Liver (tissue), 3 donors: ENCODE data around the gene SLC26A9.

Source experiments
- CTCF ChIP-seq: fragments of 150-350 bp; IDR thresholded peaks from 2 replicates; pipeline ENCODE4 v1.5.1; 2017; ENCODE audit warnings: improper control_type of control experiment, low read depth, low read length; ENCODE audit not compliant: missing input control
- EGR1 ChIP-seq, 2 donors: IDR thresholded peaks; 2 replicates each; pipeline ENCODE4 v1.6.1; 2016 to 2018; ENCODE audit warnings: antibody characterized with exemption in 2 of 2, low read depth in 2 of 2
- FOXA1 ChIP-seq: IDR thresholded peaks from 2 replicates; pipeline ENCODE4 v1.6.1; 2016; ENCODE audit warnings: antibody characterized with exemption
- FOXA2 ChIP-seq: IDR thresholded peaks from 2 replicates; pipeline ENCODE4 v1.6.1; 2016; ENCODE audit warnings: antibody characterized with exemption
- GABPA ChIP-seq, 2 donors: IDR thresholded peaks in 1 of 2; conservative IDR thresholded peaks in 1 of 2; 2 replicates each; pipeline ENCODE4 v1.6.1; 2016; ENCODE audit warnings: antibody characterized with exemption in 2 of 2, mild to moderate bottlenecking in 1 of 2, moderate library complexity in 1 of 2
- JUND ChIP-seq, 2 donors: IDR thresholded peaks; 2 replicates each; pipeline ENCODE4 v1.6.1; 2016; ENCODE audit warnings: antibody characterized with exemption in 2 of 2
- RAD21 ChIP-seq, 2 donors: IDR thresholded peaks; 2 replicates each; pipeline ENCODE4 v1.6.1; 2016; ENCODE audit warnings: antibody characterized with exemption in 2 of 2, mild to moderate bottlenecking in 2 of 2
- REST ChIP-seq: IDR thresholded peaks from 2 replicates; pipeline ENCODE4 v1.6.1; 2016; ENCODE audit warnings: antibody characterized with exemption, mild to moderate bottlenecking
- RXRA ChIP-seq, 2 donors: IDR thresholded peaks; 2 replicates each; pipeline ENCODE4 v1.6.1; 2017 to 2018; ENCODE audit warnings: antibody characterized with exemption in 2 of 2, mild to moderate bottlenecking in 1 of 2
- TAF1 ChIP-seq: conservative IDR thresholded peaks from 2 replicates; pipeline ENCODE4 v1.6.1; 2016; ENCODE audit warnings: antibody characterized with exemption, mild to moderate bottlenecking
- YY1 ChIP-seq: IDR thresholded peaks from 2 replicates; pipeline ENCODE4 v1.6.1; 2016; ENCODE audit warnings: antibody characterized with exemption, mild to moderate bottlenecking
- TF ChIP-seq, protein P1 (sequence below): IDR thresholded peaks from 2 replicates; pipeline ENCODE4 v1.6.1; 2016; ENCODE audit warnings: antibody characterized with exemption
- TF ChIP-seq, protein P2 (sequence below): IDR thresholded peaks from 2 replicates; pipeline ENCODE4 v1.6.1; 2016; ENCODE audit warnings: antibody characterized with exemption
- TF ChIP-seq, protein P3 (sequence below): IDR thresholded peaks from 2 replicates; pipeline ENCODE4 v1.6.1; 2016; ENCODE audit warnings: antibody characterized with exemption
- donor health status: healthy.
- donor health status: healthy.

DNA sequence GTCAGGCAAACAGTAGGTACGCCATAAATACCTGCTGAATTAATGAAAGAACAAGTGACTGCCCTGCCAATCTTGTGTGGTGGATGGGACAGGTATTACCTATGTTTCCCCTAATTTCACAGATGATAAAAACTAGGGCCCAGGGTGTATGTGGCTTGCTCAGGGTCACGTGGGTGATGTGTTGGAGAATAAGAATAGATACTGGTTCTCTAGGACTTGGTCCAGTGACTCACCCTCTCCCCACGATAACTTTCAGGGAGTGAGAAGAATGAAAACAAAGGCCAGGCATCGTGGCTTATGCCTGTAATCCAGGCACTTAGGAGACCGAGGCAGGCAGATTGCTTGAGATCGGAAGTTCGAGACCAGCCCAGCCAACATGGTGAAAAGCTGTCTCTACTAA lies 26.7 kb downstream of the SLC26A9 start:
- TF ChIP-seq CTCF (no peak), TAF1 (no peak), RXRA (IDR thresholded peaks at IDR 0.05) (no peak), REST (no peak), FOXA1 (no peak), JUND (IDR thresholded peaks at IDR 0.05) (no peak), YY1 (no peak), RAD21 (IDR thresholded peaks at IDR 0.05) (no peak), GABPA (IDR thresholded peaks at IDR 0.05 in 1 of 2, conservative IDR thresholded peaks at IDR 0.05 in 1 of 2) (no peak), EGR1 (IDR thresholded peaks at IDR 0.05; ENCODE audit: low read depth in 2 of 2) (no peak), FOXA2 (no peak)
- TF ChIP-seq, protein P1, sequence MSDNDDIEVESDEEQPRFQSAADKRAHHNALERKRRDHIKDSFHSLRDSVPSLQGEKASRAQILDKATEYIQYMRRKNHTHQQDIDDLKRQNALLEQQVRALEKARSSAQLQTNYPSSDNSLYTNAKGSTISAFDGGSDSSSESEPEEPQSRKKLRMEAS, result no peak
- TF ChIP-seq, protein P2, sequence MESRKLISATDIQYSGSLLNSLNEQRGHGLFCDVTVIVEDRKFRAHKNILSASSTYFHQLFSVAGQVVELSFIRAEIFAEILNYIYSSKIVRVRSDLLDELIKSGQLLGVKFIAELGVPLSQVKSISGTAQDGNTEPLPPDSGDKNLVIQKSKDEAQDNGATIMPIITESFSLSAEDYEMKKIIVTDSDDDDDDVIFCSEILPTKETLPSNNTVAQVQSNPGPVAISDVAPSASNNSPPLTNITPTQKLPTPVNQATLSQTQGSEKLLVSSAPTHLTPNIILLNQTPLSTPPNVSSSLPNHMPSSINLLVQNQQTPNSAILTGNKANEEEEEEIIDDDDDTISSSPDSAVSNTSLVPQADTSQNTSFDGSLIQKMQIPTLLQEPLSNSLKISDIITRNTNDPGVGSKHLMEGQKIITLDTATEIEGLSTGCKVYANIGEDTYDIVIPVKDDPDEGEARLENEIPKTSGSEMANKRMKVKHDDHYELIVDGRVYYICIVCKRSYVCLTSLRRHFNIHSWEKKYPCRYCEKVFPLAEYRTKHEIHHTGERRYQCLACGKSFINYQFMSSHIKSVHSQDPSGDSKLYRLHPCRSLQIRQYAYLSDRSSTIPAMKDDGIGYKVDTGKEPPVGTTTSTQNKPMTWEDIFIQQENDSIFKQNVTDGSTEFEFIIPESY, result no peak
- TF ChIP-seq, protein P3, sequence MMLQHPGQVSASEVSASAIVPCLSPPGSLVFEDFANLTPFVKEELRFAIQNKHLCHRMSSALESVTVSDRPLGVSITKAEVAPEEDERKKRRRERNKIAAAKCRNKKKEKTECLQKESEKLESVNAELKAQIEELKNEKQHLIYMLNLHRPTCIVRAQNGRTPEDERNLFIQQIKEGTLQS, result no peak
